HG03039 (cell line): ENCODE results near the gene CCDC154.
"Not testable (repeated sequence)": the region's sequence is repeated elsewhere in the genome, so short reads cannot be mapped to it uniquely, and the experiment has no call there.

Source experiments
- ATAC-seq: cut with Tn5 transposase; IDR thresholded peaks from one replicate; pipeline ENCODE4 v1.9.1; 2021; ENCODE audit warnings: mild to moderate bottlenecking, moderate library complexity; ENCODE audit not compliant: unreplicated experiment

CCDC154 gene

GRCh38 chr16:1474082-1474795 is 29.9 kb upstream of the CCDC154 start:
- no peak for ATAC-seq

GRCh38 chr16:1472974-1473373 is 28.6 kb upstream of the CCDC154 start:
- no peak for ATAC-seq

GRCh38 chr16:1471569-1472194 is 27.3 kb upstream of the CCDC154 start:
- no peak for ATAC-seq

- ATAC-seq, result no peak
These were observed 26.3 kb upstream of the CCDC154 start for GRCh38 chr16:1470481-1471251.

- no peak for ATAC-seq
These were observed 25.4 kb upstream of the CCDC154 start for GRCh38 chr16:1469693-1470201.

GRCh38 chr16:1469141-1469540 is 24.8 kb upstream of the CCDC154 start:
- not testable (repeated sequence) for ATAC-seq

GRCh38 chr16:1468426-1468810 is 24.1 kb upstream of the CCDC154 start:
- ATAC-seq, result no peak

- ATAC-seq, result no peak
These were observed 22.7 kb upstream of the CCDC154 start for GRCh38 chr16:1466968-1467521.

GRCh38 chr16:1466054-1466453 is 21.7 kb upstream of the CCDC154 start:
- no peak for ATAC-seq

GRCh38 chr16:1465567-1465915 is 21.2 kb upstream of the CCDC154 start:
- ATAC-seq, result no peak

GRCh38 chr16:1464894-1465566 is 20.7 kb upstream of the CCDC154 start:
- no peak for ATAC-seq

GRCh38 chr16:1464196-1464893 is 20.0 kb upstream of the CCDC154 start:
- ATAC-seq, result no peak

- ATAC-seq, result no peak
These were observed 16.8 kb upstream of the CCDC154 start for GRCh38 chr16:1461146-1461545.

GRCh38 chr16:1460602-1461138 is 16.3 kb upstream of the CCDC154 start:
- ATAC-seq, result no peak

- no peak for ATAC-seq
These were observed 15.6 kb upstream of the CCDC154 start for GRCh38 chr16:1459967-1460366.

GRCh38 chr16:1458977-1459341 is 14.6 kb upstream of the CCDC154 start:
- no peak for ATAC-seq

- ATAC-seq, result no peak
These were observed 14.1 kb upstream of the CCDC154 start for GRCh38 chr16:1458336-1458976.

- ATAC-seq, result no peak
These were observed 13.3 kb upstream of the CCDC154 start for GRCh38 chr16:1457489-1458245.

GRCh38 chr16:1456951-1457350 is 12.6 kb upstream of the CCDC154 start:
- ATAC-seq, result no peak
